Cardiac muscle cell (in vitro differentiated cells and primary cell): ENCODE measurements around the gene CDH2. TPM values are rescaled to one million over a fixed set of nuclear protein-coding genes. Genes with fewer than 3 reads are reported as not detected.

ENCODE experiments used
- DNase-seq, 2 donors: peaks; one replicate each; pipeline versions ENCODE4 v3.0.0 to v3.0.0-alpha.2; 2010 to 2017; ENCODE audit warnings: low read depth in 1 of 2, low spot score in 1 of 2
- H3K27ac ChIP-seq: fragments of 200-600 bp; sonication (generic); 2 replicates; pipeline ENCODE4 v1.5.1; 2016
- H3K27me3 ChIP-seq: fragments of 200-600 bp; sonication (generic); 2 replicates; pipeline ENCODE4 v1.6.0; 2016; ENCODE audit warnings: control low read depth
- H3K36me3 ChIP-seq: fragments of 200-600 bp; sonication (generic); 2 replicates; pipeline ENCODE4 v1.5.1; 2016; ENCODE audit warnings: control low read depth
- H3K4me1 ChIP-seq: fragments of 200-600 bp; sonication (generic); 2 replicates; pipeline ENCODE4 v1.8.1; 2017; ENCODE audit warnings: low read depth, mild to moderate bottlenecking, mixed run types
- H3K4me3 ChIP-seq: fragments of 200-600 bp; sonication (generic); 2 replicates; pipeline ENCODE4 v1.5.1; 2016; ENCODE audit warnings: mild to moderate bottlenecking
- H3K9me3 ChIP-seq: fragments of 200-600 bp; sonication (generic); 2 replicates; pipeline ENCODE4 v1.5.1; 2017; ENCODE audit warnings: low read depth, mild to moderate bottlenecking, control low read depth
- CTCF ChIP-seq: IDR thresholded peaks from 2 replicates; pipeline ENCODE4 v1.5.1; 2012; ENCODE audit warnings: low read depth, mild to moderate bottlenecking, low read length
- polyA plus RNA-seq: library from polyadenylated mRNA; unstranded; fragments of >200 nt; fragmentation: Nextera tagmentation; extraction: Ambion mirVana; gene quantifications from 2 replicates; pipeline ENCODE4 v1.2.1, GENCODE V29; 2016
- total RNA-seq: library from RNA; depleted of rRNA; stranded (reverse); fragments of >200 nt; gene quantifications from 2 replicates; pipeline ENCODE4 v1.2.3, GENCODE V29; 2016

Gene CDH2
- total and polyA plus RNA-seq, 2 experiments from 2014 or later, result 267 to 324 TPM

DNA sequence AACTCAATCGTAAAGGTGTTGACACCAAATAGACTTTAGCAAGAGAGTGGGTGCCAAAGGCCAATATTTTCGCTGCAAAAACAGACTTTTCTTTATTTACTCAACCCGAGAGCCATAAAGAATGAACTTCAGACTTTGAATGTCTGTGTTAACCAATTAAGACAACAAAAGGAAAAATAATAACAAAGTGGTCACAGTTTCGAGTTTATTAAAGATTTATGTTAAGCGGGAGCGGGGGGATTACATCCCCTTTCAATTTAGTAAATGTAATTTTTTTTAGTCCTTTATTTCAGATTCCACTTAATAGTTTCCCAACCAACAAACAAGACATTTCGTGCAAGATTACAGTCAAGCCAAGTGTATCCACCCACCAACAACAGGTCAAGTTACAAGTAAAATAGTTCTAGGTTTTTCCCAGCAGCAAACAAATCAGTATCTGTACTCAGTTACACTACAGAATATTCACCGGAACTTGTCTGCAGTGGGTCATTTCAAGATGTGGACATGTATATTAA, 9.0 kb downstream of the CDH2 start:
- H3K36me3 ChIP-seq, result peaks cover 6% of the 10 kb centered on the region
- H3K27ac ChIP-seq, result peak overlapping the region; percentile 8
- H3K9me3 ChIP-seq, result no peaks in the 10 kb centered on the region
- TF ChIP-seq CTCF, result no peak
- peaks cover 73% of the 10 kb centered on the region for H3K4me1 ChIP-seq
- peak overlapping the region; percentile 2 for H3K4me3 ChIP-seq
- DNase-seq, result no peak
- H3K27me3 ChIP-seq, result no peaks in the 10 kb centered on the region

- Histone ChIP-seq H3K27ac (peak overlapping the region; percentile 40), H3K36me3 (peaks cover 6% of the 10 kb centered on the region), H3K9me3 (no peaks in the 10 kb centered on the region), H3K4me1 (peaks cover 84% of the 10 kb centered on the region), H3K27me3 (no peaks in the 10 kb centered on the region), H3K4me3 (no peak overlapping the region)
- DNase-seq, result no peak
- no peak for TF ChIP-seq CTCF
Measured at GRCh38 chr18:28164771-28165483, 12.0 kb downstream of the CDH2 start.

DNA sequence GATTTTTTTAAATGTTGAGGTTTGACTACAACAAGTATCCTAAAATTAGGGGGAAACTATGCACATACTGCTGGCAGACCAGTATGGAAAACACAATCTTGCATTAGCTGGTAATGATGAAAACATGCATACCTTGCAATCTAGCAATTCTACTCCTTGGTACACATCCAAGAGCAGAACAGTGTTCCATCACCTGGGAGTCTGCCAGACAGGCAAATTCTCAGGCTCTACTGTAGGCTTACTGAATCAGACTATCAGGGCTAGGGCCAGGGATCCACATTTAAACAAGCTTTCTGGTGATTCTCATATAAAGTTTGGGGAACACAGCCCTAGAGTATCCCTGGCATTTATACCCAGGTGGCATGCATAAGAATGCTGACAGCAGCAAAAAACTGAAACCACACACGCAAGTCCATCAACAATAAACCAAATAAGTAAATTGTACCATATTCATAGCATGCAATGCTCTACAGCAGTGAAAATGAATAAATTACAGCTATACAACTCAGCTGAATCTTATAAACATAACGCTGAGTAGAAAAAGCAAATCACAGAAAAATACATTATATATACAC, 13.6 kb downstream of the CDH2 start:
- Histone ChIP-seq H3K27me3 (no peaks in the 10 kb centered on the region), H3K4me3 (no peak overlapping the region), H3K4me1 (peaks cover 86% of the 10 kb centered on the region), H3K9me3 (no peaks in the 10 kb centered on the region), H3K36me3 (peaks cover 6% of the 10 kb centered on the region), H3K27ac (peak overlapping the region; percentile 86)
- DNase-seq, result peak in 1 of 2 donors; percentile 80
- no peak for TF ChIP-seq CTCF

DNA sequence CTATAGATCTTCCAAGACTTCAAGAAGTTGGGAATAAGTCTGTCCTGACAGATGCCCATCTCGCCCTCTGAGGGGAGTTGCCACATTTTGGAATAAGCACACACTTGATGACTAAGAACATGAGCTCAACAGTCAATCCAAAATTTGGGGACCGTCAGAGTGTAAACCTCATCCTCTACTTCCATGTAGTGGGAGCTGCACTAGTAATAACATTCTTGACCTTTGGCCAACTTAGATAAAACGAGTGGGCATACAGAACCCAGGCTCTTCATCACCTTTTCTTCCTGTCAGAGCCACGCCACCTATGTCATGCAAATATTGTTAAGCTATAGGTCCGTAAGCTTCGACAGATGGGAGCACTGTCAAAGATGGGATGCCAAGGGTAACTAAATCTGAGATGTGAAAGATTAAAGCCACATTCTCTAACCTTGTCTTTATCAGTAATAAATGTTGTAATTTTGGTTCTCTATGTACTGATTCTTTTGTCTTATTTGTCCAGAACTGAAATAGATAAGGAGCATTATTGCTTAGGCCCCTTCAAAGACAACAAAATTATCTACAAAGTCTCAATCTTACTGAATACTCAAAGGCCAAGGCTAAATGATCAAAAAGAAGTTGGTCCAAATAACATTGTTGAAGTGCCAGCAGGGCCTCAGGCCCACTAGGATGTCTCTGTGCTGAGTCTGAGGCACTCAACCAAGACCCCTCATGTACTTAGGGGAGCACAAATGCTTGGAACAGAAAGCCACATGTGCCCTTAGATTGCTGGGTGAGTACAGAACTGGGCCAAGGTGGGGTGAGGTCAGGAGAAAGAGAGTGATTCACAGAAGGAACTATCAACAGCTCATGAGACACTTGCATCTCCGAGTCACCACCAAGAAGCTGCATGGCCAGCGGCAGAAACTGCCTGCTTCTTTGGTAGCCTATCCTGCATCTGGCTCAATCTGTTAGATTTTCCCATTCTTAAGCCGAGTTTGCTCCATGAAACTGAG, 15.0 kb downstream of the CDH2 start:
- H3K27me3 ChIP-seq, result no peaks in the 10 kb centered on the region
- peak overlapping the region; percentile 86 for H3K27ac ChIP-seq
- DNase-seq, result peak in 1 of 2 donors; percentile 49
- TF ChIP-seq CTCF, result no peak
- no peak overlapping the region for H3K4me3 ChIP-seq
- H3K4me1 ChIP-seq, result peaks cover 86% of the 10 kb centered on the region
- no peaks in the 10 kb centered on the region for H3K9me3 ChIP-seq
- H3K36me3 ChIP-seq, result peaks cover 6% of the 10 kb centered on the region

- Histone ChIP-seq H3K36me3 (peaks cover 6% of the 10 kb centered on the region), H3K9me3 (no peaks in the 10 kb centered on the region), H3K4me3 (no peak overlapping the region), H3K27ac (peak overlapping the region; percentile 86), H3K27me3 (no peaks in the 10 kb centered on the region), H3K4me1 (peaks cover 96% of the 10 kb centered on the region)
- TF ChIP-seq CTCF, result no peak
- no peak for DNase-seq
Measured at GRCh38 chr18:28159055-28159454, 17.9 kb downstream of the CDH2 start.
